CD8-positive, alpha-beta memory T cell (primary cell): ENCODE data around the gene ZP2. TPM values are rescaled to one million over a fixed set of nuclear protein-coding genes. Genes with fewer than 3 reads are reported as not detected.

ENCODE experiments used
- CTCF ChIA-PET: fragments of 350-600 bp; sonication (Branson Sonifier 250); formaldehyde crosslinking; loops from one replicate; lab custom pipeline; 2021; ENCODE audit warnings: antibody characterized with exemption; lab: Charles Lee
- POLR2A ChIA-PET: fragments of 350-600 bp; sonication (Branson Sonifier 250); formaldehyde crosslinking; loops from one replicate; lab custom pipeline; 2021; ENCODE audit warnings: antibody characterized with exemption; lab: Charles Lee
- DNase-seq, 5 donors: peaks; one replicate each; pipeline versions ENCODE4 v3.0.0 to v3.0.0-alpha.2; 2020 to 2022; ENCODE audit warnings: mixed read lengths in 1 of 5
- H3K27ac ChIP-seq: one replicate; pipeline ENCODE4 v1.7.0; 2013; ENCODE audit warnings: low read depth, mild to moderate bottlenecking, low read length, moderate library complexity
- H3K27me3 ChIP-seq: 2 replicates; pipeline ENCODE4 v1.7.0; 2013; ENCODE audit warnings: low read length, mild to moderate bottlenecking; ENCODE audit not compliant: insufficient read depth, poor library complexity, severe bottlenecking
- H3K36me3 ChIP-seq: 2 replicates; pipeline ENCODE4 v1.7.0; 2013; ENCODE audit warnings: mild to moderate bottlenecking, low read length, moderate library complexity; ENCODE audit not compliant: insufficient read depth
- H3K4me1 ChIP-seq: 2 replicates; pipeline ENCODE4 v1.7.0; 2013; ENCODE audit warnings: mild to moderate bottlenecking, low read length, moderate library complexity; ENCODE audit not compliant: insufficient read depth
- H3K4me3 ChIP-seq: 2 replicates; pipeline ENCODE4 v1.7.0; 2013; ENCODE audit warnings: mild to moderate bottlenecking, low read length
- H3K9me3 ChIP-seq: 2 replicates; pipeline ENCODE4 v1.7.0; 2013; ENCODE audit warnings: mild to moderate bottlenecking, low read length
- H3K27ac Mint-ChIP-seq, 8 donors: one replicate each; pipeline ENCODE4 v1.8.0; 2020 to 2021; ENCODE audit warnings: mixed read lengths in 8 of 8, mild to moderate bottlenecking in 6 of 8, inconsistent platforms in 3 of 8, moderate library complexity in 3 of 8
- H3K27me3 Mint-ChIP-seq, 2 donors: one replicate each; pipeline ENCODE4 v1.8.0; 2020 to 2021; ENCODE audit warnings: mixed read lengths in 2 of 2, mild to moderate bottlenecking in 1 of 2, moderate library complexity in 1 of 2
- H3K36me3 Mint-ChIP-seq, 3 donors: one replicate each; pipeline ENCODE4 v1.8.0; 2020 to 2021; ENCODE audit warnings: mixed read lengths in 3 of 3, inconsistent platforms in 1 of 3, mild to moderate bottlenecking in 1 of 3
- H3K4me1 Mint-ChIP-seq, 3 donors: one replicate each; pipeline ENCODE4 v1.8.0; 2020 to 2021; ENCODE audit warnings: mixed read lengths in 3 of 3, inconsistent platforms in 1 of 3, mild to moderate bottlenecking in 1 of 3
- H3K4me3 Mint-ChIP-seq, 7 donors: one replicate each; pipeline ENCODE4 v1.8.0; 2020 to 2021; ENCODE audit warnings: mixed read lengths in 7 of 7, mild to moderate bottlenecking in 6 of 7, moderate library complexity in 4 of 7, inconsistent platforms in 2 of 7
- H3K9me3 Mint-ChIP-seq, 5 donors: one replicate each; pipeline ENCODE4 v1.8.0; 2020 to 2022; ENCODE audit warnings: mixed read lengths in 5 of 5, mild to moderate bottlenecking in 3 of 5, moderate library complexity in 2 of 5, inconsistent platforms in 1 of 5
- polyA plus RNA-seq: library from polyadenylated mRNA; unstranded; fragments of 300-500 nt; fragmentation: Illumina TruSeq; gene quantifications from one replicate; pipeline ENCODE4 v1.2.3, GENCODE V29; 2021
- total RNA-seq, 2 experiments: library from RNA; stranded (reverse); gene quantifications; one replicate each; pipeline ENCODE4 v1.2.3, GENCODE V29; 2021

ZP2 gene
- total and polyA plus RNA-seq, 3 experiments from 2014 or later = not detected

DNA sequence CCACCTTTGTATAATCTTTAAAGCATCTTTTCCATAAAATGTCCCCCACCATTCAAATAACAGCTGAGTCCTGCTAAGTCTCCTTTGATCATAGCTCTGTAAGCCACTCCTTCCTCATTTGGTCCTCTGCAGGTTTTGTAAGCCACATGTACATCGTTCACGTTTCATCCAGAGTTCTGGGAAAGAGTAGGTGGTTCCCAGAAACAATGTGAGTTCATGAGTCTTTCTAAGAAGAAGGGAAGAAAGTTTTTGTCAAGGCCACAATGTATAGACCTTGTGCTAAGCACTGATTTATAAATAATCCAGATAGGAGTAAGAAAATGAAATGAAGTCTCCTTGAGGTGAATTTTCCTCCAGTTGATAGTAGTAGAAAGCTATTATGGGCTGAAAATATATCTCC is 13.4 kb upstream of the ZP2 start:
- Mint-ChIP-seq H3K27me3 (peaks cover 16 to 55% of the 10 kb centered on the region in 2 donors), H3K27ac (no peak overlapping the region), H3K4me3 (no peak overlapping the region), H3K4me1 (no peaks in the 10 kb centered on the region), H3K9me3 (peaks cover 0 to 4% (median 0%) of the 10 kb centered on the region in 5 donors), H3K36me3 (no peaks in the 10 kb centered on the region)
- H3K27me3 ChIP-seq = no peaks in the 10 kb centered on the region
- CTCF ChIA-PET = no interaction called here
- H3K27ac ChIP-seq = no peak overlapping the region
- H3K36me3 ChIP-seq = no peaks in the 10 kb centered on the region
- H3K9me3 ChIP-seq = no peaks in the 10 kb centered on the region
- no peak for DNase-seq
- no peak overlapping the region for H3K4me3 ChIP-seq
- no peaks in the 10 kb centered on the region for H3K4me1 ChIP-seq
- POLR2A ChIA-PET = no interaction called here

GRCh38 chr16:21223787-21224186 is 12.4 kb upstream of the ZP2 start:
- Histone ChIP-seq H3K27ac (no peak overlapping the region), H3K9me3 (no peaks in the 10 kb centered on the region), H3K4me1 (no peaks in the 10 kb centered on the region), H3K27me3 (no peaks in the 10 kb centered on the region), H3K4me3 (no peak overlapping the region), H3K36me3 (no peaks in the 10 kb centered on the region)
- ChIA-PET CTCF (no interaction called here), POLR2A (no interaction called here)
- H3K27ac Mint-ChIP-seq = no peak overlapping the region
- H3K4me3 Mint-ChIP-seq = no peak overlapping the region
- H3K4me1 Mint-ChIP-seq = no peaks in the 10 kb centered on the region
- peaks cover 0 to 4% (median 0%) of the 10 kb centered on the region in 5 donors for H3K9me3 Mint-ChIP-seq
- H3K36me3 Mint-ChIP-seq = no peaks in the 10 kb centered on the region
- no peak for DNase-seq
- H3K27me3 Mint-ChIP-seq = peaks cover 16 to 46% of the 10 kb centered on the region in 2 donors

GRCh38 chr16:21222495-21223337 is 11.3 kb upstream of the ZP2 start:
- ChIA-PET CTCF (no interaction called here), POLR2A (interaction anchor here (0.6 kb wide), 1 partner anchor 432 kb away, joined by 3 read pairs; no protein-coding TSS in a partner anchor)
- no peak overlapping the region for H3K27ac Mint-ChIP-seq
- no peak for DNase-seq
- no peak overlapping the region for H3K4me3 Mint-ChIP-seq
- no peak overlapping the region for H3K27ac ChIP-seq
- H3K4me1 ChIP-seq = no peaks in the 10 kb centered on the region
- no peaks in the 10 kb centered on the region for H3K9me3 ChIP-seq
- H3K27me3 ChIP-seq = no peaks in the 10 kb centered on the region
- peaks cover 12 to 45% of the 10 kb centered on the region in 2 donors for H3K27me3 Mint-ChIP-seq
- H3K4me1 Mint-ChIP-seq = no peaks in the 10 kb centered on the region
- H3K9me3 Mint-ChIP-seq = peaks cover 0 to 4% (median 0%) of the 10 kb centered on the region in 5 donors
- H3K36me3 Mint-ChIP-seq = no peaks in the 10 kb centered on the region
- no peak overlapping the region for H3K4me3 ChIP-seq
- no peaks in the 10 kb centered on the region for H3K36me3 ChIP-seq

- H3K4me3 Mint-ChIP-seq = no peak overlapping the region
- no peaks in the 10 kb centered on the region for H3K36me3 Mint-ChIP-seq
- CTCF ChIA-PET = no interaction called here
- DNase-seq = no peak
- H3K27me3 ChIP-seq = no peaks in the 10 kb centered on the region
- H3K9me3 ChIP-seq = no peaks in the 10 kb centered on the region
- no peaks in the 10 kb centered on the region for H3K4me1 Mint-ChIP-seq
- no peaks in the 10 kb centered on the region for H3K4me1 ChIP-seq
- H3K27ac Mint-ChIP-seq = no peak overlapping the region
- no peaks in the 10 kb centered on the region for H3K36me3 ChIP-seq
- H3K27ac ChIP-seq = no peak overlapping the region
- POLR2A ChIA-PET = no interaction called here
- H3K4me3 ChIP-seq = no peak overlapping the region
- H3K27me3 Mint-ChIP-seq = peaks cover 6 to 53% of the 10 kb centered on the region in 2 donors
- peaks cover 0 to 4% (median 0%) of the 10 kb centered on the region in 5 donors for H3K9me3 Mint-ChIP-seq
Observed at GRCh38 chr16:21219551-21219950, 8.2 kb upstream of the ZP2 start.

- Mint-ChIP-seq H3K27me3 (peaks cover 6 to 51% of the 10 kb centered on the region in 2 donors), H3K4me1 (no peaks in the 10 kb centered on the region), H3K4me3 (no peak overlapping the region), H3K9me3 (peaks cover 0 to 4% (median 0%) of the 10 kb centered on the region in 5 donors), H3K36me3 (no peaks in the 10 kb centered on the region), H3K27ac (no peak overlapping the region)
- H3K27ac ChIP-seq = no peak overlapping the region
- H3K27me3 ChIP-seq = no peaks in the 10 kb centered on the region
- POLR2A ChIA-PET = no interaction called here
- no peak for DNase-seq
- no peaks in the 10 kb centered on the region for H3K4me1 ChIP-seq
- CTCF ChIA-PET = no interaction called here
- H3K36me3 ChIP-seq = no peaks in the 10 kb centered on the region
- no peak overlapping the region for H3K4me3 ChIP-seq
- H3K9me3 ChIP-seq = no peaks in the 10 kb centered on the region
Observed at GRCh38 chr16:21218153-21218552, 6.8 kb upstream of the ZP2 start.

DNA sequence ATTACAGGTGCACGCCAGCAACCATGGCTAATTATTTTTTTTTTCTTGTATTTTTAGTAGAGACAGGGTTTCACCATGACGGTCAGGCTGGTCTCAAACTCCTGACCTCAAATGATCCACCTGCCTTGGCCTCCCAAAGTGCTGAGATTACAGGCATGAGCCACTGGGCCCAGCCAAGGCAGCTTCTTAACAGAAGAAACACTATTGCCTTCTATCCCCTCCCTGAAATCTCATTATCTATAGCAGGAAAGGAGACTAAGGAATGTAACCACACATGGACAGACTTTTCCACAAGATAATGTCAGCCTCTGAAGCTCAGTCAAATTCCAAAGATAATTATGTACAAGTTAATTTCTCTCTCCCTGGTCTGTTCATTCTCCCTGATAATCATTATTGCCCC is 5.7 kb upstream of the ZP2 start:
- Mint-ChIP-seq H3K4me1 (no peaks in the 10 kb centered on the region), H3K4me3 (no peak overlapping the region), H3K27me3 (peaks cover 6 to 52% of the 10 kb centered on the region in 2 donors), H3K27ac (no peak overlapping the region), H3K9me3 (peaks cover 0 to 4% (median 0%) of the 10 kb centered on the region in 5 donors), H3K36me3 (no peaks in the 10 kb centered on the region)
- H3K4me3 ChIP-seq = no peak overlapping the region
- CTCF ChIA-PET = no interaction called here
- H3K4me1 ChIP-seq = no peaks in the 10 kb centered on the region
- no peak overlapping the region for H3K27ac ChIP-seq
- POLR2A ChIA-PET = no interaction called here
- DNase-seq = no peak
- no peaks in the 10 kb centered on the region for H3K9me3 ChIP-seq
- no peaks in the 10 kb centered on the region for H3K27me3 ChIP-seq
- no peaks in the 10 kb centered on the region for H3K36me3 ChIP-seq

DNA sequence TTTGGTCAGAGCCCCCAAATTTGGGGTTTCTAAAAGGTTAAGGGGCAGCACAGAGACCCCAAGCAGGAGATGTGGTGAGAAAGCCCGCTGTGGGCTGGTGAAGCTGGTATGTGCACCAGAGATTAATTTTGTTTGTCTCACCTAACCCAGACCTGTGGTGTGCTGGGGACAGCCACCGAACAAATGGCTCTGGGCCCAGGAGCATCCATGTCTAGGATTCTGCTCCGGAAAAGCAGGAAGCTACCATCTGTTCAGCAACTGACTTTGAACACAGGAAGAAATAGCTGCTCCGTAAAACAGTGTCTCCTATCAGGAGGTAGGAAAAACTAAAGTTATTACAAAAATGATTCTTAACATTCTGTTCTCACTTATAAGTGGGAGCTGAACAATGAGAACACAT is 2.7 kb upstream of the ZP2 start:
- Mint-ChIP-seq H3K9me3 (no peaks in the 10 kb centered on the region), H3K4me3 (no peak overlapping the region), H3K27me3 (peaks cover 4 to 48% of the 10 kb centered on the region in 2 donors), H3K36me3 (no peaks in the 10 kb centered on the region), H3K27ac (no peak overlapping the region), H3K4me1 (no peaks in the 10 kb centered on the region)
- Histone ChIP-seq H3K4me1 (no peaks in the 10 kb centered on the region), H3K36me3 (no peaks in the 10 kb centered on the region), H3K4me3 (no peak overlapping the region), H3K27ac (no peak overlapping the region), H3K9me3 (no peaks in the 10 kb centered on the region), H3K27me3 (no peaks in the 10 kb centered on the region)
- no peak for DNase-seq
- ChIA-PET CTCF (no interaction called here), POLR2A (no interaction called here)

- Mint-ChIP-seq H3K4me3 (no peak overlapping the region), H3K4me1 (no peaks in the 10 kb centered on the region), H3K9me3 (no peaks in the 10 kb centered on the region), H3K36me3 (no peaks in the 10 kb centered on the region), H3K27me3 (peaks cover 7 to 30% of the 10 kb centered on the region in 2 donors), H3K27ac (no peak overlapping the region)
- DNase-seq = no peak
- H3K9me3 ChIP-seq = no peaks in the 10 kb centered on the region
- POLR2A ChIA-PET = no interaction called here
- no peaks in the 10 kb centered on the region for H3K27me3 ChIP-seq
- no peaks in the 10 kb centered on the region for H3K4me1 ChIP-seq
- CTCF ChIA-PET = no interaction called here
- no peak overlapping the region for H3K4me3 ChIP-seq
- no peak overlapping the region for H3K27ac ChIP-seq
- H3K36me3 ChIP-seq = no peaks in the 10 kb centered on the region
Observed at GRCh38 chr16:21208446-21209230, 2.7 kb downstream of the ZP2 start.
